Ammon's horn (tissue), 1 donor: ENCODE data around the gene WDR90.

ENCODE experiments used
- DNase-seq: peaks from one replicate; pipeline ENCODE4 v3.0.0-alpha.2; 2016; ENCODE audit warnings: low spot score

WDR90 gene

GRCh38 chr16:648781-649589 lies at the start of gene WDR90:
TSS of gene WDR90 (plus strand) at chr16:649365. CDS start at chr16:649417, 52 bp downstream.
- peak; percentile 96 for DNase-seq

- DNase-seq = no peak
These were observed 48.4 kb upstream of the WDR90 start for GRCh38 chr16:600781-601180.

- DNase-seq = no peak
These were observed 45.2 kb upstream of the WDR90 start for GRCh38 chr16:603933-604332.

GRCh38 chr16:606656-607307 lies 42.4 kb upstream of the WDR90 start:
- no peak for DNase-seq

GRCh38 chr16:608019-608418 lies 41.1 kb upstream of the WDR90 start:
- no peak for DNase-seq

GRCh38 chr16:609316-609715 lies 39.8 kb upstream of the WDR90 start:
- DNase-seq = no peak

- DNase-seq = no peak
These were observed 39.2 kb upstream of the WDR90 start for GRCh38 chr16:609984-610383.

- peak; percentile 76 for DNase-seq
These were observed 38.4 kb upstream of the WDR90 start for GRCh38 chr16:610513-611381.

- no peak for DNase-seq
These were observed 34.0 kb upstream of the WDR90 start for GRCh38 chr16:615122-615521.

GRCh38 chr16:616733-617586 lies 32.2 kb upstream of the WDR90 start:
- DNase-seq = no peak

GRCh38 chr16:617855-618254 lies 31.3 kb upstream of the WDR90 start:
- DNase-seq = no peak

- no peak for DNase-seq
These were observed 29.6 kb upstream of the WDR90 start for GRCh38 chr16:619476-620100.

GRCh38 chr16:620700-621525 lies 28.3 kb upstream of the WDR90 start:
- DNase-seq = no peak

GRCh38 chr16:621526-622105 lies 27.5 kb upstream of the WDR90 start:
- peak; percentile 43 for DNase-seq

- DNase-seq = no peak
These were observed 26.3 kb upstream of the WDR90 start for GRCh38 chr16:622920-623280.

- no peak for DNase-seq
These were observed 24.6 kb upstream of the WDR90 start for GRCh38 chr16:624526-625070.

- DNase-seq = no peak
These were observed 23.8 kb upstream of the WDR90 start for GRCh38 chr16:625117-625976.

- DNase-seq = no peak
These were observed 23.0 kb upstream of the WDR90 start for GRCh38 chr16:625977-626765.
